Measurements from ENCODE around the gene HDDC2.

The HDDC2 gene, protein sequence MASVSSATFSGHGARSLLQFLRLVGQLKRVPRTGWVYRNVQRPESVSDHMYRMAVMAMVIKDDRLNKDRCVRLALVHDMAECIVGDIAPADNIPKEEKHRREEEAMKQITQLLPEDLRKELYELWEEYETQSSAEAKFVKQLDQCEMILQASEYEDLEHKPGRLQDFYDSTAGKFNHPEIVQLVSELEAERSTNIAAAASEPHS

DNA sequence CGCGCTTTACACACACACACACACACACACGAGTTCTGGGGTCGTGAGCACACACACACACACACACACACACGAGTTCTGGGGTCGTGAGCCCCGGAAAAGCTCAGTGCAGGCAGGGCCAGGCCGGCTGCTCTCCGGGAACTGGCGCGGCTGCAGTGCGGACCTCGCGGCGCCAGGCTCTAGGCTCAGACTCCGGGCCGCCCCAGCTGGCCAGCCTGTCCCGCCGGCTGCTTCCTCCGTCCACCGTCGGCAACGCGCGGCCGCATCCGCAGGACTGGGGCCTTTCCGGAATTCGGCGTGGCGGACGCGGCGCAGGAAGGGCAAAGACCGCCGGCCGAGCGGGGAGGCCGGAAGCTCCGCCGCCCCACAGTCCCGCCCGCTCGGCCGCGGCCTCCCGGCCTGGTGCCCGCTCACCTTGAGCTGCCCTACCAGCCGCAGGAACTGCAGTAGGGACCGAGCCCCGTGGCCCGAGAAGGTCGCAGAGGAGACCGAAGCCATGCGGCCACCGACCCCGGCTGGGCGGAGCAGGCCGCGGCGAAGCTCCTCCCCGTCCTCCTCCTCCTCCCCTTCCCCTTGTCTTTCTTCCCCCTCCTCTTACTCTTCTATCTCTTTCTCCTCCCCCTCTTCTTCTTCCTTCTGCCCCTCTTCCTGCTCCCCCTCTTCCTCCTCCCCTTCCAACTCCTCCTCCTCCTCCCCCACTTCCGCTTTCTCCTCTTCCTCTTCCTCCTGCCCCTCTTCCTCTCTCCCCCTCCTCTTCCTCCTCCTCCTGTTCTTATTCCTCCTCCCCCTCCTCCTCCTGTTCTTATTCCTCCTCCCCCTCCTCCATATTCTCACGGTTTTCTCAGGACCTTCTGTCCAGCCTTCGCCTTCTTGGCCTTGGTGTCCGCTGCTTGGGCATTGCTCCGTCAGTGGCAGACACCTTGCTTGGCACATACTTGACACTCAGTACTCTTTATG lies at the start of gene HDDC2:
Gene HDDC2, minus strand, starts transcription at position 533 of the 957 bp plus-strand sequence. Its CDS starts 35 bp downstream, at position 498.
- DNase-seq (ENCODE audit: low read depth), result peak; percentile 83

DNA sequence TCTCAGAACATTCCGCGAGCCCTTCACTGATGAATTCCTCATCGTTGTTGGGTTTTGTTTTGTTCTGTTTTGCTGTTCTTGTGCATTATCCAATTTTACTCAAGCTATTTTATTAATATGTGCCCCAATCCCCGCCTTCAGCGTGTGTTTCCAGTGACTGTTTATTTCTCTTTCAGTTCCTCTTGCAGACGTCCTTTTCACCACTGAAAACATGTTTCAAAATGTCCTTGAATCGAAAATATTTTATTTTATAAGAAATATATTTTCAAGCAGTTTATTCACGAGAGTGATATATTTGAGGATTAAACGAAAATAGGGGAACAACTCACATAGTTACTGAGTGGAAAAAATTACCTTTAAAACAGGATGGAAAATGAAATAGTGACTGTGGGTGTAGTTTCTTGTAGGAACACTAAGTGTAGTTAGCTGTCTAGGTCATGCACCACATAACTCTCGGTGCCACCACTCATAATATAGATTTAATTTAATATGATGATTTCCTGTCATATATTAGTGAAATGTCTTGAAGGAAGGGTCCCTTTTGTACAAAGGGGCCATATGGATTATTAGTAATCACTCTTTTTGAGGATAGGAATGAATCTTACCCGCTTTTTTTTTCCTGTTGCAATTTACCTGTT lies 45.3 kb upstream of the HDDC2 start:
- no peak for DNase-seq (ENCODE audit: low read depth)

DNA sequence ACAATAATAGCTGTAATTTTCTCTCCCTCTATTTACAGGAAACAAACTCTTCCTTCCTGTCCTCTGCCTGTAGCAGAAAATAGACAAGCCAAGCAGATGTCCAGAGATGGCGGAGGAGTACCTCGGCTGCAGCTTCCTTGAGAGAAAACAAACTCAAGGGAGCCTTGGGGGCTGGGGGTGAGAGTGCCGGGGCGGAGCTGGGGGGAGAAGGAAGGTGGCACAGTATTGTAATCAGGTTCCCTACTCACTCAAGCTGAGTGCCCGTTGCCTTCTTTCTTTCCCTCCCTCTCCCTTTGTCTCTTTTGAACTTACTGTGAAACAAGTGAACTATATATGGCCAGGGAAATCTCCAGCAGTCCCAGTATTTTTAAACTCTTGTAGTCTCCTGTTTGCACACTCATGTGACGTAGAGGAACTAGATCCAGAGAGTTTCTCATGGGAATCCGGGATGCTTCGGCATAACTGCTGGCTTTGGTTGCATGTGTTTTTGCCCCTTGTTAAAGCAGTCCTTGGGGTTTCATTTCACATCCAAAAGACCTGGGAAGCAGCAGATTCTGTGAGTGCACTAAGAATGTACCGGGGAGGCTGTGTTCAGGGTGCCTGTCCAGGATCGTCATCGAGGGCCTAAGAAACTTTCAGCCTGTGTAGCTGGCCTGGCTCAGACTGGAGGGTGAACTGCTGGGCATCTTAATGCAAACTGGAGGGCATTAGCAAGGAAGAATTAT lies 44.6 kb upstream of the HDDC2 start:
- DNase-seq (ENCODE audit: low read depth), result no peak

DNA sequence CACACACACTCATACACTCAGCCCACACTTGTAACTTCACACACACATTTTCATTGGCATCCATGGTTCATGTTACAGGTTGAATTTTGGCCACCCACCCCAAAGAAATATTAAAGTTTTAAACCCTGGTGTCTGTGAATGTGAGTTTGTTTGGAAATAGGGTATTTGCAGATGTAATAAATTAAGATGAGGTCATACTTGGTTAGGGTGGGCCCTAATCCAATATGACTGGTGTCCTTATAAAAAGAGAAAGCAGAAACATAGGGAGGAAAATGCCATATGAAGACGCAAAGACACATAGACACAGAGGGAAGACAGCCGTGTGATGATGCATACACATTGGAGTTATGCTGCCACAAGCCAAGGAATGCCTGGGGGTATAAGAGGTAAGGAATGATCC lies 39.7 kb upstream of the HDDC2 start:
- DNase-seq (ENCODE audit: low read depth), result no peak

DNA sequence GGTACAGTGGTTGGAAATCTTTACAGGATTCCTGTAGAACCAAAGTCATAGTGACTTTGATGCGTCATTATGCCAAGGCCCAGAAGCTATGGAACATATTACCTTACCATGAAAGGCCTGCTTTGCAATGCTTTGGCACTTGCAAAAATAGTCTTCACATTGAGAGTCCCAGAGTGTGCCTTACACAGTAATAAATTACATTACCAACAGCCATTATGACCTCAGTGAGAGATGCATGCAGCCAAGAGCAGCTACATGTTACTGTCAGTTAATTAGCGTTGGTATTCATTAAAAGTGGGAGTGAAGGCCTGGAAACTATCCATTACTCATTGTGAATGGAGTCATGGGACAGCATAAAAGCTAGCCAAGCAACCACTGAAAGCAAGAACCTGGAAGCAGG lies 39.2 kb upstream of the HDDC2 start:
- DNase-seq (ENCODE audit: low read depth), result no peak

DNA sequence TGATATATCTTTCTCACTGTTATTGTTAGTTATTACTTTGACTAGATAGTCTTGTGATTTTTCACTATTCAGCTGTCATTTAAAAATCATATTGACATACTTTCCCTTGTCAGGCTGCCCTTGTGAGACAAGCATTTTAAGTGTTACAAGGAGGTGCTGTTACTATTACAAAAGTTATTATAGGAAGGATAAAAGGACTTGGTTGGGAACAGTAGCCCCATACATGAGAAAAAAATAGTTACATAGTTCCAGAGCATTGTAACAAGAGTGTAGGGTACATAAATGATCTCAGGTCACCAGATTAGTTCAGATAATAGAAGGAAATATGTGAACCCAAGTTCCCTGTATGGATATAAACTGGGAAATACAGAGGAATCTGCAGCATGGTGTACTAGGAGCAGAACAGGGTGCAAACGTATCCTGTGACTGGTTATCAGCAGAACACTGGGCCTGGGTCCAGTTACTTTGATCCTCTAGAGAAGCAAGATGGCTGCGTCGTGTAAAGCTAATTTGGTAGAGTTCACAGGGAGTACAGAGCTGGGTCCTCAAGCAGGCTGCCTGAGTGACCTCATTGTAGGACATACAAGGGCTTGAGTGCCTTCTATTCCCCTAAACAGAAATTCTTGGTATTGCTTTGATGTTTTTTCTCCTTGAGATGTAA lies 38.5 kb upstream of the HDDC2 start:
- no peak for DNase-seq (ENCODE audit: low read depth)

DNA sequence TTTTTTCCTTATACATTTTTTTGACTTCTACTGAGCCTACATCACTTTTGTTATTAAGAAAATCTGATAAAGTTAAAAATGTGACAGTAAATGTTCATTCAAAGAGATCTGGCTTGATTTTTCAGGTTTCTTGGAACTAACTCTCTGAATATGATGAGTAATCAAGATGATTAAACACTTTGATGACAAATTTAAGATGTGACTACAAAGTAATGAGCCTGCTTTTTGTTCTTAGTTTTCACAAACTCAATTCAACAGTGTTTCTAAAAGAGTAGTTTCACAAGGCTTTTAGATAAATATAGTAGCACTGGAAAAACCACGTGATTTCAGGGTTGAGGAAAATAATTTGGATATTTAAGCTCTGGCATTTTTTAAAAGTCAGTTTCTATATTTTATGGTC lies 37.9 kb upstream of the HDDC2 start:
- DNase-seq (ENCODE audit: low read depth), result no peak

DNA sequence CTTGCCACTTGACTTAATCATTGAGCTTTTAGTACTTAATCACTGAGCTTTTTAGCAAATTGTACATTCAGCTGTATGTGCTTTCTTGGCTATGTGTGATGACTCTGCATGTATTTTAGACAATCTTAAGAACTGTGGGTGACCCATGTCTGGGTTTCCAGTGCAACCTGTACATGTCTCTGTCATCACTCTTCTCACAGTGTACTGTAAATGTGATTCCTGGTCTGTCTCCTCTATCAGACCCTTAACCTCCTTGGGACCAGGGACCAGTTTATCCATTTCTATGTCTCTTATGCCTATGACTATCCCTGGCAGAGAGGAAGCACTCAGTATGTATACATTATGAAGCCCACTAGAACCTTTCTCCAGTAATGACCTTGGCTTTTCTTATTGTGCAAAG lies 36.6 kb upstream of the HDDC2 start:
- no peak for DNase-seq (ENCODE audit: low read depth)

DNA sequence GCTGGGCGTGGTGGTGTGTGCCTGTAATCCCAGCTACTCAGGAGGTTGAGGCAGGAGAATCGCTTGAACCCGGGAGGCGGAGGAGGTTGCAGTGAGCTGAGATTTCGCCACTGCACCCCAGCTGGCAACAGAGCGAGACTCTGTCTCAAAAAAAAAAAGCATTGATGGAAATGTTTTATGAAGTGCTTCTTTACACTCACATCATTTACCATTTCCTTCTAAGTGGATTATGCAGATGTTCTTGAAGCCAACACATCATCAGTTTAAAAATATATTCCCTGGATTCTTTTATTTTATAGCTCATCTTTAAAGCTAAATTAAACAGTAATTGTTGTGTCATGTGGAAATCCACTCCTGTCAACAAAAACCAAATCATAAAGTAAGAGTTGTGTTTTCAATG lies 35.9 kb upstream of the HDDC2 start:
- DNase-seq (ENCODE audit: low read depth), result no peak

DNA sequence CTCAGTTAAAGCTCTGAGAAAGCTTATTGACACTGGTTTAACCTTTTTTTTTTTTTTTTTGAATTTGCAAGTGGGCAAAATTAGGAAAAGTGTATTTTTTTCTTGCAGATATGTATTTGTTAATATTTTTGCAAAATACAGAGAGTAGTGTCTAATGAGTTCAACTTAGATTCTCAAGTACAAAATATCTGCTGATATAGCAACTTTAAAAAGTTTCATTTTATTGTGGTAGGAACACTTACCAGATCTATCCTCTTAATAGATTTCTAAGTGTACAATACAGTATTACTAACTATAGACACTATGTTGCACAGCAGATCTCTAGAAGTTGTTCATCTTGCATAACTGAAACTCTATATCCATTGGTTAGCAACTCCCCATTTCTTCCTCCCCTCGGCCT lies 30.9 kb upstream of the HDDC2 start:
- DNase-seq (ENCODE audit: low read depth), result no peak

DNA sequence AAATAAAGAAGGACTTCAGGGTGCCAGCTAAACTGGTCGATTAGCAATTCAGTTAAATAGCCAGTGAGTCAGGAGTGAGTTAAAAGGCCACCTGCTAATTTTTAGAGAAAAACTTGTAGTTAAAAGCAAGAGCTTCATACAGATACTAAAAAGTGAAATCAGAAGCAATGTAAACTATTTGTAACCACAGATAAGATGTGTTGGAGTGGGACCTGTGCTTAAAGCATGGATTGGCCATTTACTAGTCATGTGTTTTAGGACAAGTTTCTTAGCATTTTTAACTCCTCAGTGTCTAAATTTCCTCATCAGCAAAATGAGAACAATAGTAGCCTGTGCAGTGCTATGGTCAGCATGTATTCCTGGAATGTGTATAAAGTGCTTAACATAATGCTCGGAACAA lies 23.8 kb upstream of the HDDC2 start:
- no peak for DNase-seq (ENCODE audit: low read depth)

DNA sequence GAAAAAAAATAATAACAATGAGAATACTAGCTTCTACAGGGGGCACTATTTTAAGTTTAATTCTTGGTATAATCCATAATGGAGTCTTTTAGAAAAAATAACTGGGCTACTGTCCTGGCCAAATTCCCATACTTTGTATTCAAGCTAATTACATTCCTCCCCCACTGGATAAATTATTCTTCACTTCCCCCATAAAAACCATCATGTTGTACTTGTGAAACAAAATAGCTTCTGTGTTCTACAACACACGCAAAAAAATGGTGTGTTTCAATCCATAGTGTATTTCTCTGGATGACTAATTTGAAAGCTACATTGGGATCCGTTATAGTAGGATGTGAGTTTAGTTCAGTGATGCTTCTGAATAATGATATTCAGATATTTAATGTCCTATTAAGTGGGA lies 21.6 kb upstream of the HDDC2 start:
- DNase-seq (ENCODE audit: low read depth), result no peak

DNA sequence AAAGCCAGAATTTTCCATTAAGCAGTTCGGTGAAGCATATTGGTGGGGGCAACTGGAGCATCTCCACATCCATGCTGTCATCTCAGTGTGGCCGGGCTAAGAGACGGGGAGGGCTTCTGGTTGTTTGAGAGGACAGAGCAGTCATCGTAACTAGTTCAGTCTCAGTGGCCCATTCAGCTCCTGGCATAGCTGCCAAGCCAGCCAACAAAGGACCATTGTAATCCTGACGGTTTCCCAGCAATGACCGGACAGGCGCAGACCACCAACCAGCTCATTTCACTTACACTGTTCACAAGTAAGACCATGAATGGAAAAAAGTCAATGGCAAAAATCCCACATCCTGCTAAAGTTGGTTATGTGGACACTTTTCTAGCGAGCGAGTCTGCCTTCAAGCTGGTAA lies 14.9 kb upstream of the HDDC2 start:
- DNase-seq (ENCODE audit: low read depth), result no peak

DNA sequence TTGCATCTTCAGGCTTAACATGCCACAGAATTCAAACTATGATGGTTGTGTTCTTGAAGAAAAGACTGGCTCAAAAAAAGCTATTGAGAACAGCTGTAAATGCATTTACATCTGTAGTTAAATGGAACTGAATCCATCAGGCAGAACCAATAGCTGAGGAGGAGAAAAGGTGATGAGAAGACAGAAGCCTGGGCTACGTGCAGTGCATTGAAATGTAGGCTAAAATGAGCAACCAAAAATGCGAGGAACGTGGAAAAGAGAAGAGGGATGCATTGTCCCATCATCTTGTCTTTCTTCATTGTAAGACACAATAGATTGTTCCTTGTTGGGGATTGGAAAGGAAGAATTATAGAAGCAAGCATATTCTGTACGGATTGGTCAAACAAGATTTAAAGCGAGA lies 13.8 kb upstream of the HDDC2 start:
- no peak for DNase-seq (ENCODE audit: low read depth)

DNA sequence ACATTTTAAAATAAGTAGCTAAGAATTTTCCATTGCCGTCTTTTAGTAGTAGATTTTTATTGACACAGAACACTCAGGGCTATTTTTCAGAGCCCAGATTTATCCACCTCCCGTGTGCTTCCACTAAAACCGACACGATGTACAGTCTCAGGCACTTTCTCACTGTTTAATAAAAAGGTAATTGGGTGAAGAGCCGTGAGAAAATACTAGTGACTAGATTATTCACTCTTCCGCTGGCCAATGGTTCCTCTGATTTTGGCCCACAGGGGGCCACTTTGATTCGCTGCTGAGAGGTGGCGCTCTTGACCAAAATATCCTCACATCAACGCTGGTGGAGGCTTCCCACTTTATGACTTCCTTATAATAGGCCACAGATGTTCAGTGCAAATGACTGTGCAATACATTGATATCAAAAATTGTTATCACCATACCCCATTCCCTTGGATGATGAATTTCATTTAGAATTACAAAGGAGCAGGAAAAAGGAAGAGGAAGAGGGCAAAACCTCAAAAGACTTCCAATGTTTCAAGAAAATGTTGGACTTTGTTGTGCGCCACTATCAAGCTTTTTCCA lies 12.3 kb upstream of the HDDC2 start:
- DNase-seq (ENCODE audit: low read depth), result peak; percentile 76

DNA sequence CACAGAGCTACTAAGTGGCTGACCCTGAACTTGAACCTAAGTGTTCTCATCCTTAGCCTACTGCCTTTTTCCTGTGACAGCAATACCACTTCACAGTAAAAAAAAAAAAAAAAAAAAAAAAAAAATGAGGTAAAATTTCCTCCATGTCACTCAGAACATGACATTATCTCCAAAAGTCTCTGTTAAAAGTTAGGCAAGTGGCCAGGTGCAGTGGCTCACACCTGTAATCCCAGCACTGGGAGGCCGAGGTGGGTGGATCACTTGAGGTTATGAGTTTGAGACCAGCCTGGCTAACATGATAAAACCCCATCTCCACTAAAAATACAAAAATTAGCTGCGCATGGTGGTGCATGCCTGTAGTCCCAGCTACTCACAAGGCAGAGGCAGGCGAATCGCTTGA lies 11.2 kb upstream of the HDDC2 start:
- no peak for DNase-seq (ENCODE audit: low read depth)

DNA sequence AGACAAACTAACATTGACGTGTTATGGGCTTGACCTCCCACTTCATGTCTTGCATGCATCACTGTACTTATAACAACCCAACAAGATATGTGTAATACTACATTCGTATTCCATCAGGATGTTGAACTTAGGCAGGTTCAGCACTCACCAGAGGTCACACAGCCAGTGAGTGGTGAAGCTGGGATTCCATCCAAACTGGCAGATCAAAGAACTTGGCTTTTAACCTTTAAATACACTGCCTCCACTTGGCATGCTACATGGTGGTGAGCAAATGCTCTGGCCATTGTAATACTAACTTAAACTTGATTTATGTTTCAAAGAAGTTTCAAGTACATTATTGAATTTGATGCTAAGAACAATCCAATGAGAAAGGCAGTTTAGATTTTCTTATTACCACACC lies 10.7 kb upstream of the HDDC2 start:
- no peak for DNase-seq (ENCODE audit: low read depth)

DNA sequence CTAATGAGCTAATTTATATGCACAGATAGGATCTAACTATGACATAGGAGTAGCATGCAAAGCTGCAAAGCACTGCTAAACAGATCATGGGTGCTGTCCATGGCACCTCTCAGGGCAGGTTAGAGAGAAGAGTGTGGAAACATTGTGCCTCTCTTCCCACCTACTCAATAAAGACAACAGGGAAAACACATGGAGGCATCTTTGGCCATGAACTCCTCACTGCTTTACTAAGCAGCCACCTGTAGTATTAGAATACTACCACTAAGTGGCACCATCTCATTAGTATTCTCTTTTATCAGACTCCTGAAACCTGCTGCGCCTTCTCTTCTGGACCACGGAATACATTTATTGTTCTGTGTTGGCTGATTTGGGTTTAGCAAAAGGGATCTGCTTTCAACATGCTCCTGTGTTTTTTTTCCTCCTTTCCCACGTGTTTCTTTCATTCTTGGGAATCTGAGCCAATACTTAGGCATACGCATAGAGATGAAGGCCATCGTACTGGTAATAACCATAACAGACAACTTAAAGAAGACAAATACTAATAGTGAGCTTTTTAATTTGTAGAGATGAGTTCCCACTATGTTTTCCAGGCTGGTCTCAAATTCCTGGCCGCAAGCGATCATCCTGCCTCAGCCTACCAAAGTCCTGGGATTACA lies 9.4 kb upstream of the HDDC2 start:
- DNase-seq (ENCODE audit: low read depth), result peak; percentile 68

DNA sequence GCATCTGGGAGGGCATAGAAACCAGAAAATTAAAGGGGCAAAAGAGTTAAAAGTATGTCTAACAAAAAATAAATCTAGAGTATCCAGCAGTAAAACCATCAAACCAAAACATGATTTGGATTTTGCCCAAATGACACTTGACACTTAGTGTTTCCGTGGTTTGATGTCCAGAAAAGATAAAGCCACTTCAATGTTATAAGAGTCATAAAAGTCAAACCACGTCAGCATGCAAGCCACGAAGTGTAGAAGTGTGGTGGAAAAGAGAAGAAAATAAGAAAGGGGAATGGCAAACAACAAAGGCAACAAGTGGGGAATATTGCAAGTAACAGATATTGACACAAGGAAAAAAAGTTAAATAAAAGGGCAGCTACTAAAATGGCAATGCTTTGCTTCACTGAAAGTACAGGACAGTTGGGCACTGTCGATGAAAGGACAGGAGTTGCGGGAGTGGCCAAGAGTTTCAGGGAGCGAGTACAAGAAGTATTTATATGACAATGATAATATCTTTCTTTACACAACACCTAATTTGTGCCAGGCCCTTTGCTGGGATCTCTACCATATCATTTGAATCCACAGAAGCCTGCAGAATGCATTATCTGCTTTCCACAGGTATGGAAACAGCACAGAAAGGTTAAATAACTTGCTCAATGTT lies 6.3 kb upstream of the HDDC2 start:
- peak; percentile 83 for DNase-seq (ENCODE audit: low read depth)

DNA sequence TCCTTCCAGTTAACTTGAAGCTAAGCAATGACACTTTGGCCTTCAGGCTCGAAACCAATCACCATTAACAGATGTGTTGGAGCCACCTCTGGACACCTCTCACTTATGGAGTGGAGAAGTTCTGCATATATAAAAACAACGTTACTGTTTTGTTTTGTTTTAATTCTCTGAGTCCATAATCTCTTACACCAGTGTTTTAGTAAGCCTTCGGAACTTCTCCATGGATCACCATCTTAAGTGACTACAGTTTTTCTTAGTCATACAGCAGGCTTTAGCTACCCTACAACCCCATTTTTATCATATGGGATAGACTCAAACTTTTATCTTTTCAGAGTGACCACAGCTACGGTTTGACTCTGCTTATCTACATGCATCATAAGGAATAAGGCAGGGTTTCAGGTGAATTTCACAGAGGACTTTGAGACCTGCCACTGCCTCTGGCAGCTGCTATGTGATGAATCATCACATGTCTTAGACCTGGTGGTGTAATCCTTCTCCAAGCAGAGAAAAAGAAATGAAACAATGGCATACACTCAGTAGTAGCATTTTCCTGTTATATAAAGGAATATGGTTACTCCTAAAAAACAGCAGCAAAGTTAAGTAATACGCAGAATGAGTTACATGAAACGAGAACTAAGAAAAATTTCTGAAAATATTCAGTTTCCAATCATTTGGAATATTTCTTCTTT lies 5.5 kb upstream of the HDDC2 start:
- peak; percentile 52 for DNase-seq (ENCODE audit: low read depth)
